HG03469 (cell line): Measurements from ENCODE around the gene STK32B.

Experiments
- ATAC-seq: cut with Tn5 transposase; IDR thresholded peaks from one replicate; pipeline ENCODE4 v1.9.1; 2021; ENCODE audit warnings: mild to moderate bottlenecking, moderate library complexity, moderate number of reproducible peaks; ENCODE audit not compliant: unreplicated experiment

The STK32B gene

GRCh38 chr4:5379895-5380294 is 328.6 kb downstream of the STK32B start:
- ATAC-seq, result no peak

GRCh38 chr4:5381961-5382441 is 330.7 kb downstream of the STK32B start:
- ATAC-seq, result no peak

GRCh38 chr4:5383191-5383980 is 332.1 kb downstream of the STK32B start:
- ATAC-seq, result no peak

- ATAC-seq, result no peak
Measured at GRCh38 chr4:5385741-5386311, 334.5 kb downstream of the STK32B start.

- no peak for ATAC-seq
Measured at GRCh38 chr4:5386921-5387320, 335.6 kb downstream of the STK32B start.

- no peak for ATAC-seq
Measured at GRCh38 chr4:5387457-5387856, 336.2 kb downstream of the STK32B start.

GRCh38 chr4:5389756-5390310 is 338.6 kb downstream of the STK32B start:
- no peak for ATAC-seq

- no peak for ATAC-seq
Measured at GRCh38 chr4:5391492-5391891, 340.2 kb downstream of the STK32B start.

- no peak for ATAC-seq
Measured at GRCh38 chr4:5393911-5394513, 342.7 kb downstream of the STK32B start.

GRCh38 chr4:5395781-5396180 is 344.5 kb downstream of the STK32B start:
- ATAC-seq, result no peak

- no peak for ATAC-seq
Measured at GRCh38 chr4:5398056-5398455, 346.8 kb downstream of the STK32B start.

GRCh38 chr4:5399124-5399523 is 347.8 kb downstream of the STK32B start:
- no peak for ATAC-seq

- no peak for ATAC-seq
Measured at GRCh38 chr4:5399790-5400421, 348.6 kb downstream of the STK32B start.

- no peak for ATAC-seq
Measured at GRCh38 chr4:5403746-5404497, 352.6 kb downstream of the STK32B start.

GRCh38 chr4:5409237-5409636 is 358.0 kb downstream of the STK32B start:
- ATAC-seq, result no peak

GRCh38 chr4:5409972-5410618 is 358.8 kb downstream of the STK32B start:
- no peak for ATAC-seq

- ATAC-seq, result no peak
Measured at GRCh38 chr4:5412296-5412695, 361.0 kb downstream of the STK32B start.

GRCh38 chr4:5412751-5413150 is 361.5 kb downstream of the STK32B start:
- no peak for ATAC-seq

GRCh38 chr4:5416637-5417036 is 365.4 kb downstream of the STK32B start:
- ATAC-seq, result no peak

- ATAC-seq, result no peak
Measured at GRCh38 chr4:5420266-5420665, 369.0 kb downstream of the STK32B start.
